Limb (tissue), 2 donors: ENCODE data around the gene AKAP13.
"Not testable (repeated sequence)": the region's sequence is repeated elsewhere in the genome, so short reads cannot be mapped to it uniquely, and the experiment has no call there.

Experiments used
- DNase-seq, 2 donors: peaks; one replicate each; pipeline ENCODE4 v3.0.0-alpha.2; 2016; ENCODE audit errors: extremely low spot score in 2 of 2

AKAP13 gene

GRCh38 chr15:85562824-85563223, 182.4 kb downstream of the AKAP13 start:
- no peak for DNase-seq

DNA sequence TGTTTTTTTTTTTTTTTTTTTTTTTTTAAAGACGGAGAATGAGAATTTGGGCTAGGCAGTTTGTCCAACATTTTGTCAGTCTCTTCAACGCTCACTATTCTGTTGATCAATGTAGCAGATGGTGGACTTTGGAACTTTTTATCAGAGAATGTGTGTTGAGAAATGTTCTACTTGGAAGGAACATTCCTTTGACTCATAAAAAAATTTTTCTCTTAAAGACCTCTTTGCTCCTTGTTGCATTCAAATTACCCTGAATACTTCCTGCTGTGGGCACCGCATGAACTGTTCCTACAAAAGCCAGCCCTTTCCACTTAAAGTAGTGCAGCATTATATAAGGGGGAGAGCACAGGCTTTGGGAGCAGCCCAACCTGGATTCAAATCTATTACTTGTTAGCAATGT, 182.9 kb downstream of the AKAP13 start:
- no peak for DNase-seq

GRCh38 chr15:85563731-85564130, 183.3 kb downstream of the AKAP13 start:
- DNase-seq, result no peak

- no peak for DNase-seq
Observed at GRCh38 chr15:85564686-85565085, 184.3 kb downstream of the AKAP13 start.

- no peak for DNase-seq
Observed at GRCh38 chr15:85568261-85568808, 187.9 kb downstream of the AKAP13 start.

GRCh38 chr15:85570336-85570735, 189.9 kb downstream of the AKAP13 start:
- no peak for DNase-seq

- no peak for DNase-seq
Observed at GRCh38 chr15:85571780-85572179, 191.4 kb downstream of the AKAP13 start.

- no peak for DNase-seq
Observed at GRCh38 chr15:85576392-85576791, 196.0 kb downstream of the AKAP13 start.

DNA sequence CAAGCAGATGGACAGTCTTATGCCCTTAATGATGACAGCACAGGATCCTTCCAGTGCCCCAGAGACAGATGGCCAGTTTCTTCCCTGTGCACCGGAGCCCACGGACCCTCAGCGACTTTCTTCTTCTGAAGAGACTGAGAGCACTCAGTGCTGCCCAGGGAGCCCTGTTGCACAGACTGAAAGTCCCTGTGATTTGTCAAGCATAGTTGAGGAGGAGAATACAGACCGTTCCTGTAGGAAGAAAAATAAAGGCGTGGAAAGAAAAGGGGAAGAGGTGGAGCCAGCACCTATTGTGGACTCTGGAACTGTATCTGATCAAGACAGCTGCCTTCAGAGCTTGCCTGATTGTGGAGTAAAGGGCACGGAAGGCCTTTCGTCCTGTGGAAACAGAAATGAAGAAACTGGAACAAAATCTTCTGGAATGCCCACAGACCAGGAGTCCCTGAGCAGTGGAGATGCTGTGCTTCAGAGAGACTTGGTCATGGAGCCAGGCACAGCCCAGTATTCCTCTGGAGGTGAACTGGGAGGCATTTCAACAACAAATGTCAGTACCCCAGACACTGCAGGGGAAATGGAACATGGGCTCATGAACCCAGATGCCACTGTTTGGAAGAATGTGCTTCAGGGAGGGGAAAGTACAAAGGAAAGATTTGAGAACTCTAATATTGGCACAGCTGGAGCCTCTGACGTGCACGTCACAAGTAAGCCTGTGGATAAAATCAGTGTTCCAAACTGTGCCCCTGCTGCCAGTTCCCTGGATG, 198.7 kb downstream of the AKAP13 start:
- DNase-seq, result no peak

DNA sequence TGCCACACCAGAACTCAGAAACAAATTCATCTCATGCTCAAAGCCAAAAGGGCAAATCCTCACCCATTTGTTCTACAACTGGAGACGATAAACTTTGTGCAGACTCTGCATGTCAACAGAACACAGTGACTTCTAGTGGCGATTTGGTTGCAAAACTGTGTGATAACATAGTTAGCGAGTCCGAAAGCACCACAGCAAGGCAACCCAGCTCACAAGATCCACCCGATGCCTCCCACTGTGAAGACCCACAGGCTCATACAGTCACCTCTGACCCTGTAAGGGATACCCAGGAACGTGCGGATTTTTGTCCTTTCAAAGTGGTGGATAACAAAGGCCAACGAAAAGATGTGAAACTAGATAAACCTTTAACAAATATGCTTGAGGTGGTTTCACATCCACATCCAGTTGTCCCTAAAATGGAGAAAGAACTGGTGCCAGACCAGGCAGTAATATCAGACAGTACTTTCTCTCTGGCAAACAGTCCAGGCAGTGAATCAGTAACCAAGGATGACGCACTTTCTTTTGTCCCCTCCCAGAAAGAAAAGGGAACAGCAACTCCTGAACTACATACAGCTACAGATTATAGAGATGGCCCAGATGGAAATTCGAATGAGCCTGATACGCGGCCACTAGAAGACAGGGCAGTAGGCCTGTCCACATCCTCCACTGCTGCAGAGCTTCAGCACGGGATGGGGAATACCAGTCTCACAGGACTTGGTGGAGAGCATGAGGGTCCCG, 199.7 kb downstream of the AKAP13 start:
- DNase-seq, result no peak

DNA sequence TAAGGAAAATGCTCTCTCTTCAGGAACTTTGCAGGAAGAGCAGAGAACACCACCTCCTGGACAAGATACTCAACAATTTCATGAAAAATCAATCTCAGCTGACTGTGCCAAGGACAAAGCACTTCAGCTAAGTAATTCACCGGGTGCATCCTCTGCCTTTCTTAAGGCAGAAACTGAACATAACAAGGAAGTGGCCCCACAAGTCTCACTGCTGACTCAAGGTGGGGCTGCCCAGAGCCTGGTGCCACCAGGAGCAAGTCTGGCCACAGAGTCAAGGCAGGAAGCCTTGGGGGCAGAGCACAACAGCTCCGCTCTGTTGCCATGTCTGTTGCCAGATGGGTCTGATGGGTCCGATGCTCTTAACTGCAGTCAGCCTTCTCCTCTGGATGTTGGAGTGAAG, 200.5 kb downstream of the AKAP13 start:
- DNase-seq, result no peak

DNA sequence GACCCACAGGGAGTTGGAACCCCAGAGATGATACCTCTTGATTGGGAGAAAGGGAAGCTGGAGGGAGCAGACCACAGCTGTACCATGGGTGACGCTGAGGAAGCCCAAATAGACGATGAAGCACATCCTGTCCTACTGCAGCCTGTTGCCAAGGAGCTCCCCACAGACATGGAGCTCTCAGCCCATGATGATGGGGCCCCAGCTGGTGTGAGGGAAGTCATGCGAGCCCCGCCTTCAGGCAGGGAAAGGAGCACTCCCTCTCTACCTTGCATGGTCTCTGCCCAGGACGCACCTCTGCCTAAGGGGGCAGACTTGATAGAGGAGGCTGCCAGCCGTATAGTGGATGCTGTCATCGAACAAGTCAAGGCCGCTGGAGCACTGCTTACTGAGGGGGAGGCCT, 201.1 kb downstream of the AKAP13 start:
- DNase-seq, result no peak

- peak in 1 of 2 donors; percentile 55 for DNase-seq
Observed at GRCh38 chr15:85582131-85583079, 202.0 kb downstream of the AKAP13 start.

DNA sequence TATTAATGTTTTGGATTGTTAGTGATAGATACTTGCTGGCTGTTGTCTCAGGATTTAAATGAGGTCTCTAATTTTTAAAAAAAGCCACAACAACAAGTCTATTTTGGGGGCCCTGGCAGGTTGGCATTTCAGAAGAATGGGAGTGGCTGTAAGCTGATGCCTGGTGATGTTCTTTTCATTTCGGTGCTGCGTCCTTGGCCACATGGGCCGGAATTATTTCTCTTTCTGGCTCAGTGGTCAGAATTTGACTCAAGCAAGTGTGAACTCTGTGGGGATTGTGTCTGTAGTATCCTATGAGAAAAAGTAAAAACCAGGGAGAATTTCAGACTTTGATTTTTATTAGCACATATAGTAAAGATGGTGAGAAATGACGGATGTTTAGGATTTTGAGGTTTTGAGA, 203.0 kb downstream of the AKAP13 start:
- DNase-seq, result no peak

GRCh38 chr15:85583923-85584390, 203.6 kb downstream of the AKAP13 start:
- DNase-seq, result no peak

GRCh38 chr15:85584872-85585271, 204.5 kb downstream of the AKAP13 start:
- DNase-seq, result no peak

DNA sequence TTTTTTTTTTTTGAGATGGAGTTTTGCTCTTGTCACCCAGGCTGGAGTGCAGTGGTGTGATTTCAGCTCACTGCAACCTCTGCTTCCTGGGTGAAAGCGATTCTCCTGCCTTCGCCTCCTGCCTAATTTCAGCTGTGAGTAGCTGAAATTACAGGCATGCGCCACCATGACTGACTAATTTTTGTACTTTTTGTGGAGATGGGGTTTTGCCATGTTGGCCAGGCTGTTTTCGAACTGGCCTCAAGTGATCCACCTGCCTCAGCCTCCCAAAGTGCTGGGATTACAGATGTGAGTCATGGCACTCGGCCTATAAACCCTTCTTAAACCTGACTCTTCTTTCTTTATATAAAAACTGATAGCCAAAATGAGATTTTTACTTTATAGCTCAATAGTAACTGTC, 205.8 kb downstream of the AKAP13 start:
- DNase-seq, result not testable (repeated sequence)

DNA sequence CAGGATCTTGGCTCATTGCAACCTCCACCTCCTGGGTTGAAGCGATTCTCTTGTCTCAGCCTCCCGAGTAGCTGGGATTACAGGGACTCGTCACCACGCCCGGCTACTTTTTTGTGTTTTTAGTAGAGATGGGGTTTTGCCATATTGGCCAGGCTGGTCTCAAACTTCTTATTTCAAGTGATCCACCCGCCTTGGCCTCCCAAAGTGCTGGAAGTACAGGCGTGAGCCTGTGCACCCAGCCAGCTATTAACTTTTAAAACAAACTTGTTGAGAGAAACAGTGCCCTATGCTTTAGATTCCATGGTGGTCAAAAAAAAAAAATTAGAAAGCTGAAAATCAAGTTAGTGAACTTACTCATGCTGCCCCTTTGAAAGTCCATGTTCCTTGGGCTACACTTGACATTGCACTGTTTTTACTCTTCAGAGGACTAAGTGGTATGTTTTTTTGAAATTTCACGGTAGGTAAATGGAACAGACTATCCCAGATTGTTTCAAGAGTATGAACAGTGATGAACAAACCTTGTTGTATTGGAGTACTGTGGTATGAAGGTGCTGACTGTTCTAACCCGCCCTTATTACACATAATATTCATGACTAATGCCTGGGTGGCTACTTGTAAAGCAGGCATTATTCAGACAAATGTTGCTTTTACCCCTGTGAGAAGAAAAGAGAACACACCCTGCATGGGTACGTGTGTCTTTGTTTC, 207.5 kb downstream of the AKAP13 start:
- DNase-seq, result no peak

DNA sequence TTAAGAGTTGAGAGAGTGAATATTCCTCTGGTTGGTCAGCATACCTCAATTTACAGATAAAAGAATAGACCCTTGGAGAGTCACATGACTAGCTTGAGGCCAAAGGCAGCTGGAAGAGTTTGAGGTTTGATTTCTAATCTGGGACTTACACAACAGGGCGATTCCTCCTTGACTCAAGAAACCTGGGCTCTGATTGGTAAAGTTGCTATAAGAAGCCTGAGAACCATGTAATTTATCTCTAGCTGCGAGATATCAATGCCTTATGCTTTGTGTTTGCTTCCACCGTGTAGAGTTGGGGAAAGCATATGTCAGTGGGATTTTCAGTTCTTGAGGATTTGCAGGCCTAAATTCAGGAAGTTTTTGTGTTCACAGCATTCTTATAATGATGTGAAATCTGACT, 208.3 kb downstream of the AKAP13 start:
- DNase-seq, result no peak

DNA sequence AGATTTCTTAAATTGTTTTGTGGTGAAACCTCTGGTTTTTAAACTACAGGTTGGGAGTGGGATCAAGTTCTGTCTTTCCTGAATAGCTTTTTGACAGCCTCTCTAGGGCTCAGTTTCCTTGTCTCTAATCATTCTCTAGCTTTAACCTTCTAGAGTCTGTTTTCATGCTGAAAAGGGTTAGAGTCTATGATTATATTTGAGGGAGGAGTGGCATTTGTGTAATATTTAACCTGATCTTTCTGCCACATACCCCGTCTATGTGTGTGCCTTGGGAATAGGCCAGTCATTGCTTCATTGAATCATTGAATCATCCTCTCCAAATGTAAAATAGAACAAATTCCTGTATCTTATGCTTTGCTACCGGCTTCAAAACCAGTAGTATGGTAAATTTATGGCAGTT, 209.4 kb downstream of the AKAP13 start:
- no peak for DNase-seq

GRCh38 chr15:85591622-85592021, 211.2 kb downstream of the AKAP13 start:
- DNase-seq, result no peak
